B cell (primary cell): ENCODE measurements around the gene RPTOR. TPM values are rescaled to one million over a fixed set of nuclear protein-coding genes. Genes with fewer than 3 reads are reported as not detected.
"Not testable (repeated sequence)": the region's sequence is repeated elsewhere in the genome, so short reads cannot be mapped to it uniquely, and the experiment has no call there.

Source experiments
- ATAC-seq: fragments of 200-7000 bp; cut with Tn5 transposase; one replicate; pipeline ENCODE4 v1.10.0; 2021; ENCODE audit warnings: low read depth, mild to moderate bottlenecking, moderate number of reproducible peaks, moderate library complexity
- CTCF ChIA-PET: fragments of 350-600 bp; sonication (Branson Sonifier 250); formaldehyde crosslinking; loops from one replicate; lab custom pipeline; 2021; ENCODE audit warnings: antibody characterized with exemption, inconsistent platforms; lab: Charles Lee
- POLR2A ChIA-PET: fragments of 350-600 bp; sonication (Branson Sonifier 250); formaldehyde crosslinking; loops from one replicate; lab custom pipeline; 2021; ENCODE audit warnings: antibody characterized with exemption; lab: Charles Lee
- DNase-seq: peaks from one replicate; pipeline ENCODE4 v3.0.0; 2013
- H2AFZ ChIP-seq: 2 replicates; pipeline ENCODE4 v1.6.1; 2012; ENCODE audit warnings: mild to moderate bottlenecking, low read depth, low read length; ENCODE audit not compliant: insufficient read depth, poor library complexity, severe bottlenecking
- H3K27ac ChIP-seq, 2 donors: 1 replicate in 1 of 2; 2 replicates in 1 of 2; pipeline ENCODE4 v1.5.1; 2012 to 2013; ENCODE audit warnings: low read length in 2 of 2, mild to moderate bottlenecking in 2 of 2, moderate library complexity in 1 of 2
- H3K27me3 ChIP-seq, 4 experiments: fragments of 200-600 bp in 1 of 4; sonication (generic) in 1 of 4; replicated peaks in 1 of 4; 1 replicate in 2 of 4; 2 replicates in 2 of 4; pipeline versions ENCODE4 v1.6.1 to v1.7.0; 2013 to 2016; ENCODE audit warnings: low read length in 3 of 4, mild to moderate bottlenecking in 2 of 4, mixed read lengths in 1 of 4, moderate library complexity in 1 of 4; ENCODE audit not compliant: insufficient read depth in 4 of 4, control insufficient read depth in 3 of 4; ENCODE audit errors: control extremely low read depth in 1 of 4
- H3K36me3 ChIP-seq, 2 experiments: replicated peaks in 1 of 2; 1 replicate in 1 of 2; 2 replicates in 1 of 2; pipeline versions ENCODE4 v1.6.1 to v1.7.1; 2013; ENCODE audit warnings: low read length in 1 of 2; ENCODE audit not compliant: insufficient read depth in 2 of 2, control insufficient read depth in 1 of 2; ENCODE audit errors: control extremely low read depth in 1 of 2, extremely low read depth in 1 of 2
- H3K4me1 ChIP-seq, 2 donors: fragments of 200-600 bp in 1 of 2; sonication (generic) in 1 of 2; 1 replicate in 1 of 2; 2 replicates in 1 of 2; pipeline versions ENCODE4 v1.5.1 to v1.6.1; 2013 to 2017; ENCODE audit warnings: low read length in 2 of 2; ENCODE audit not compliant: control insufficient read depth in 2 of 2, insufficient read depth in 2 of 2
- H3K4me2 ChIP-seq: replicated peaks from 2 replicates; pipeline ENCODE3; 2012; ENCODE audit warnings: mild to moderate bottlenecking, low read depth, low read length; ENCODE audit not compliant: poor library complexity, severe bottlenecking
- H3K4me3 ChIP-seq, 5 experiments: fragments of 200-600 bp in 1 of 5; sonication (generic) in 1 of 5; 1 replicate in 3 of 5; 2 replicates in 2 of 5; pipeline versions ENCODE4 v1.5.1 to v1.7.0; 2011 to 2016; ENCODE audit warnings: low read length in 4 of 5, mild to moderate bottlenecking in 4 of 5, low read depth in 2 of 5, control low read depth in 1 of 5, moderate library complexity in 1 of 5; ENCODE audit not compliant: insufficient read depth in 1 of 5; ENCODE audit errors: control extremely low read depth in 1 of 5, extremely low read depth in 1 of 5
- H3K79me2 ChIP-seq: fragments of 200-600 bp; sonication (generic); one replicate; pipeline ENCODE4 v1.6.0; 2016; ENCODE audit warnings: low read length; ENCODE audit not compliant: control insufficient read depth, insufficient read depth
- H3K9ac ChIP-seq: fragments of 200-600 bp; sonication (generic); 2 replicates; pipeline ENCODE4 v1.6.1; 2017; ENCODE audit warnings: mild to moderate bottlenecking, low read length, moderate library complexity
- H3K9me3 ChIP-seq, 3 donors: one replicate each; pipeline versions ENCODE4 v1.6.1 to v1.7.1; 2013; ENCODE audit warnings: low read length in 2 of 3; ENCODE audit not compliant: control insufficient read depth in 2 of 3, insufficient read depth in 1 of 3; ENCODE audit errors: control extremely low read depth in 1 of 3
- H4K20me1 ChIP-seq: 2 replicates; pipeline ENCODE4 v1.6.0; 2012; ENCODE audit warnings: mild to moderate bottlenecking, low read length; ENCODE audit not compliant: insufficient read depth, control insufficient read depth, poor library complexity, severe bottlenecking
- H3K27ac Mint-ChIP-seq: one replicate; pipeline ENCODE4 v1.8.0; 2021; ENCODE audit warnings: mixed read lengths
- H3K27me3 Mint-ChIP-seq: one replicate; pipeline ENCODE4 v1.8.0; 2021; ENCODE audit warnings: mixed read lengths
- H3K4me1 Mint-ChIP-seq: one replicate; pipeline ENCODE4 v1.8.0; 2021; ENCODE audit warnings: mixed read lengths
- H3K4me3 Mint-ChIP-seq: one replicate; pipeline ENCODE4 v1.8.0; 2021; ENCODE audit warnings: mixed read lengths
- H3K9me3 Mint-ChIP-seq: one replicate; pipeline ENCODE4 v1.8.0; 2022; ENCODE audit warnings: mixed read lengths; ENCODE audit not compliant: insufficient read depth
- EZH2 ChIP-seq: IDR thresholded peaks from 2 replicates; pipeline ENCODE4 v1.6.1; 2012; ENCODE audit warnings: borderline replicate concordance, low read depth, mild to moderate bottlenecking, moderate library complexity, low read length; ENCODE audit not compliant: insufficient read depth, poor library complexity, severe bottlenecking
- WGBS: methylation state at CpG from one replicate; pipeline ENCODE4 v1.1.5; 2013; ENCODE audit warnings: missing lambda C conversion rate; ENCODE audit not compliant: insufficient coverage; 5-methylcytosine and 5-hydroxymethylcytosine counted together
- intact Hi-C: fragments of 100-400 bp; cut with micrococcal nuclease; formaldehyde crosslinking; loops from one replicate; pipeline ENCODE4 v1.10.0; 2022
- polyA plus RNA-seq: library from polyadenylated mRNA; depleted of rRNA; stranded (reverse); fragments of >200 nt; gene quantifications from 2 replicates; pipeline ENCODE4 v1.2.3, GENCODE V29; 2012
- total RNA-seq, 2 donors: library from RNA; stranded (reverse); fragments of 120-200 nt in 1 of 2; gene quantifications; 1 replicate in 1 of 2; 2 replicates in 1 of 2; pipeline versions ENCODE4 v1.2.3 to v1.2.4, GENCODE V29; 2013 to 2022
- TF ChIP-seq, protein P1 (sequence below): fragments of 200-600 bp; IDR thresholded peaks from one replicate; pipeline ENCODE4 v1.8.0; 2022; ENCODE audit warnings: antibody characterized with exemption, mild to moderate bottlenecking

Gene RPTOR
- total and polyA plus RNA-seq, 2 donors (not counting 1 experiment from before 2014, with no cell fraction given) = 13.4 to 58.8 TPM

DNA sequence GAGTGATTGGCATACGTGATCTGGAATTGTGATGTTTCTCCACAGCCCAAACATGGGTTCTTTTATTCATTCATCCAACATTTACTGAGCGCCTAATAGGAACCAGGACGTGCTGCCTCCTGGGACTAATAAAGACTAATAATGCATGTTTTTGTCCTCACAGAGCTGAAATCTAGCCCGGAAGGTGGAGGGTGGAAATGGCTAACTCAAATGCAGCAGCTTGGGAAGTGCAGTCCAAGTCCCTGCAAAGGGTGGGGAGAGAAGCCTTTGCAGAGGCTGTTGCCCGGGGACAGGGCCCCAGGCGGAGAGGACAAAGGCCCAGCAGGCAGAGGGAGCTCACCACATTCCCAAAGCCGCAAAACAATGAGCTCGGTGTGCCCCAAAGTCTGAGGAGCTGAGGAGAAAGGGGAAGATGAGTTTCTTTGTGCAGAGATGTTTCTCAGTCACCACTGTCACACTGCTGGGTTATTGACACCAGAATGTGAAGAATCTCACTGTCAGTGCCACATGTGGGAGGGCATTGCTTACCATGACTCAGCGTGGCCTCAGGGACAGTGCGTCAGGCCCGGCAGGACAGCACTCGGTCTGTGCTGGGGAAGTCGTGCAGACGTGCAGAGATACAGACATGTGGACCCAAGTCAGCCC, 328.8 kb downstream of the RPTOR start:
- intact Hi-C loops = no loop called here
- H3K27me3 ChIP-seq = no peaks in the 10 kb centered on the region
- peaks cover 40 to 42% of the 10 kb centered on the region in 2 donors for H3K4me1 ChIP-seq
- no peak overlapping the region for H3K9ac ChIP-seq
- no peak overlapping the region for H3K4me3 ChIP-seq
- no peaks in the 10 kb centered on the region for H3K79me2 ChIP-seq
- 93% methylated on average over 13 of the region's 14 CpGs for WGBS
- Mint-ChIP-seq H3K4me1 (peaks cover 44% of the 10 kb centered on the region), H3K27me3 (no peaks in the 10 kb centered on the region), H3K9me3 (no peaks in the 10 kb centered on the region), H3K4me3 (no peak overlapping the region), H3K27ac (no peak overlapping the region)
- no peak overlapping the region for H3K4me2 ChIP-seq
- no peak for ATAC-seq
- H3K27ac ChIP-seq = no peak overlapping the region
- no peaks in the 10 kb centered on the region for H4K20me1 ChIP-seq
- ChIA-PET POLR2A (no interaction called here), CTCF (interaction anchor here (0.6 to 1.4 kb wide), 2 partner anchors 37 to 632 kb away, joined by 3 to 5 read pairs; no protein-coding TSS in a partner anchor)
- H3K9me3 ChIP-seq = no peaks in the 10 kb centered on the region
- TF ChIP-seq, protein P1, sequence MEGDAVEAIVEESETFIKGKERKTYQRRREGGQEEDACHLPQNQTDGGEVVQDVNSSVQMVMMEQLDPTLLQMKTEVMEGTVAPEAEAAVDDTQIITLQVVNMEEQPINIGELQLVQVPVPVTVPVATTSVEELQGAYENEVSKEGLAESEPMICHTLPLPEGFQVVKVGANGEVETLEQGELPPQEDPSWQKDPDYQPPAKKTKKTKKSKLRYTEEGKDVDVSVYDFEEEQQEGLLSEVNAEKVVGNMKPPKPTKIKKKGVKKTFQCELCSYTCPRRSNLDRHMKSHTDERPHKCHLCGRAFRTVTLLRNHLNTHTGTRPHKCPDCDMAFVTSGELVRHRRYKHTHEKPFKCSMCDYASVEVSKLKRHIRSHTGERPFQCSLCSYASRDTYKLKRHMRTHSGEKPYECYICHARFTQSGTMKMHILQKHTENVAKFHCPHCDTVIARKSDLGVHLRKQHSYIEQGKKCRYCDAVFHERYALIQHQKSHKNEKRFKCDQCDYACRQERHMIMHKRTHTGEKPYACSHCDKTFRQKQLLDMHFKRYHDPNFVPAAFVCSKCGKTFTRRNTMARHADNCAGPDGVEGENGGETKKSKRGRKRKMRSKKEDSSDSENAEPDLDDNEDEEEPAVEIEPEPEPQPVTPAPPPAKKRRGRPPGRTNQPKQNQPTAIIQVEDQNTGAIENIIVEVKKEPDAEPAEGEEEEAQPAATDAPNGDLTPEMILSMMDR = no peak
- TF ChIP-seq EZH2 = no peak
- no peak for DNase-seq
- no peaks in the 10 kb centered on the region for H3K36me3 ChIP-seq
- H2AFZ ChIP-seq = no peak overlapping the region

DNA sequence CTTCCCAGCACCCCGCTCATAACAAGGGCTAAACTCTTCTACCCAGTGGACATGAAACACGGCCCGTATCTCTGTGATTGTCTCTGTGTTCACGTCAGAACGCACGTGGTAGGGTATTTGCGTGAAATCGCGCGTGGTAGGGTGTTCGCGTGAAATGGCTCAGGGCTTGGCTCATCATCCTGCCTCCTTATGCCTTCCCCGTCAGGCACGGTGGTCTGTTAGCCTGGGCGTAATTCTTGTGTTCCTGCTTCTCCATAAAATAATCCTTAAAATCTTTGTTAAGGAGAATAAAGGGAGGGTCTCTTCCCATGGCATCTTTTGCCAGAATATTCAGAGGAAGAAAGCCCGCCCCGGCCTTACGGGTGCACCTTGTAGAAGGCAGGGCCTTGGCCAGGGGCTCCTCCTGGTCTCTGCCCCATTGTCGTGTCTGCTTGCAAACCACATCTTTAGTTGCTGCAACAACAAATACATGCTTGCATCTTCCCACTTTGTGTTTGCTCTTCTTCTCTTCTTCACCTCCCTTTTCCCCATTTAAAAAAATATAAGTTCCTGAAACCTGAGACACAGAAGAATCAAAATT, 330.3 kb downstream of the RPTOR start:
- Histone ChIP-seq H3K4me2 (no peak overlapping the region), H3K36me3 (peaks cover 0 to 3% of the 10 kb centered on the region in 2 experiments), H2AFZ (no peak overlapping the region), H3K9me3 (no peaks in the 10 kb centered on the region), H3K4me3 (no peak overlapping the region), H3K27me3 (no peaks in the 10 kb centered on the region), H3K4me1 (peaks cover 42 to 43% of the 10 kb centered on the region in 2 donors), H3K27ac (no peak overlapping the region), H4K20me1 (no peaks in the 10 kb centered on the region), H3K9ac (no peak overlapping the region), H3K79me2 (no peaks in the 10 kb centered on the region)
- intact Hi-C loops = no loop called here
- Mint-ChIP-seq H3K4me3 (no peak overlapping the region), H3K9me3 (no peaks in the 10 kb centered on the region), H3K4me1 (peaks cover 44% of the 10 kb centered on the region), H3K27ac (peak overlapping the region; percentile 56), H3K27me3 (no peaks in the 10 kb centered on the region)
- POLR2A ChIA-PET = no interaction called here
- ATAC-seq = no peak
- DNase-seq = no peak
- WGBS = 100% methylated on average over 15 of the region's 19 CpGs
- CTCF ChIA-PET = no interaction called here
- TF ChIP-seq, protein P1 = no peak
- TF ChIP-seq EZH2 = no peak

DNA sequence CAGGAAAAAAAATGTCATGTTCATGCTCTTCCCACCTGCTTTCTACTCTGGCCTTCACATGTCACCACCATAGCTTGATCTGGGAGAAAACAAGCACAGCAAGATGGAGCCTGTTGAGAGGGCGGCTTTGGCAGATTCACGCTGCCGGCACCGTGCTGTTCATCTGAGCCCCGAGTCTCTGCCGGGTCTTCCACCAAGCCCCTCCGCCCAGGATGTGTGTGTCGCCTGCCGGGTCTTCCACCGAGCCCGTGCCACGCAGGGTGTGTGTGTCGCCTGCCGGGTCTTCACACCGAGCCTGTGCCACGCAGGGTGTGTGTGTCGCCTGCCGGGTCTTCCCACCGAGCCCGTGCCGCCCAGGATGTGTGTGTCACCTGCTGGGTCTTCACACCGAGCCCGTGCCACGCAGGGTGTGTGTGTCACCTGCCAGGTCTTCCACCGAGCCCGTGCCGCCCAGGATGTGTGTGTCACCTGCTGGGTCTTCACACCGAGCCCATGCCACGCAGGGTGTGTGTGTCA, 330.9 kb downstream of the RPTOR start:
- H3K9ac ChIP-seq, POLR2A ChIA-PET, H3K27me3 ChIP-seq, H4K20me1 ChIP-seq, H3K27me3 Mint-ChIP-seq, CTCF ChIA-PET, H3K27ac ChIP-seq, intact Hi-C loops, DNase-seq, H3K79me2 ChIP-seq, ATAC-seq, H3K9me3 ChIP-seq, H3K9me3 Mint-ChIP-seq, H3K4me3 Mint-ChIP-seq, H3K4me2 ChIP-seq, H2AFZ ChIP-seq, H3K36me3 ChIP-seq, H3K4me3 ChIP-seq: not testable (repeated sequence)
- Mint-ChIP-seq H3K4me1 (peaks cover 44% of the 10 kb centered on the region), H3K27ac (peak overlapping the region; percentile 56)
- WGBS = over 99% methylated on average over 29 of the region's 29 CpGs
- peaks cover 42 to 43% of the 10 kb centered on the region in 2 donors for H3K4me1 ChIP-seq
